SU-DHL-6 (cell line): ENCODE results near the gene DAPP1.

Experiments used
- EZH2phosphoT487 ChIP-seq: fragments of 200-600 bp; sonication (generic), shearing (Covaris generic); conservative IDR thresholded peaks from 2 replicates; pipeline ENCODE4 v1.6.1; 2018; ENCODE audit warnings: mild to moderate bottlenecking, antibody characterized with exemption, low read length, moderate library complexity, mixed read lengths
- TF ChIP-seq, protein P1 (sequence below): fragments of 200-600 bp; sonication (generic); IDR thresholded peaks from one replicate; pipeline ENCODE4 v1.5.1; 2017; ENCODE audit warnings: antibody characterized with exemption, mild to moderate bottlenecking, low read length, moderate library complexity; ENCODE audit not compliant: insufficient read depth, poor library complexity, severe bottlenecking

DNA sequence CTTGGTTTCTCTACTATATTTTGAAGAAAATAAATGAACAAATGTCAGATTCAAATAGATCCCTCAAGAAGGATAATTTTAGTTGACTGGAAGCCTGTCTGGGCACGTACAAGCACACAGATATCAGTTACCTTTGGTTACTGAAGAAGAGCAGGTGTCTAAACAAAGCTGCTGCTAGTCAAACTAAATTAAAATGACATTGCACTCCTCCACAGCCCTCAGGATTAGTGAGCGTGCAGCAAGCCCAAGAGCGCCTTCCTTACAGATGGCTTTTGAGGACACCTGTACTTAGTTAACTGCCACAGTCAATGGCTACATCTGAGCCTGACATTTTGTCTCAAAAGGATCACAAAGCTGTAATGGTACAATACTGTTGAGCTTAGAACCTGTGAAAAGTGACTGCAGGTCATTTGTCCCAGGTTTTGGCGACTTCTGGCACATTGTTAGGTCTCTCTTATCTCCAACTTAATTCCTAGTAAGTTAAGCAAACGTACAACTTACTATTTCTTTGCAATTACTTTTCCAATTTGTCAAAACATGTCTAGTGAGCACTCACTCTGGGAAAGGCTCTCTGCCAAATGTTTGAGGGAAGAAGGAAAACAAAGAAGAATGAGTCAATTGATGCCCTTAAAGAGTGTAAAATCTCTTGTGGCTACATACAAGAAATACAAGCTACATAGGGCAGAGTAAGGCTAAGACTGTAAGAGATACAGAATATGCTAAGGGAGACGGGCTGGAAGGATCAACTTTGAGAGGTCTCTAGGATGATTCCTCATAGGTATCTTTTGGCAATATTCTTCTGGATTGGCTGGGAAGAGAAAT is 25.6 kb upstream of the DAPP1 start:
- TF ChIP-seq, protein P1, sequence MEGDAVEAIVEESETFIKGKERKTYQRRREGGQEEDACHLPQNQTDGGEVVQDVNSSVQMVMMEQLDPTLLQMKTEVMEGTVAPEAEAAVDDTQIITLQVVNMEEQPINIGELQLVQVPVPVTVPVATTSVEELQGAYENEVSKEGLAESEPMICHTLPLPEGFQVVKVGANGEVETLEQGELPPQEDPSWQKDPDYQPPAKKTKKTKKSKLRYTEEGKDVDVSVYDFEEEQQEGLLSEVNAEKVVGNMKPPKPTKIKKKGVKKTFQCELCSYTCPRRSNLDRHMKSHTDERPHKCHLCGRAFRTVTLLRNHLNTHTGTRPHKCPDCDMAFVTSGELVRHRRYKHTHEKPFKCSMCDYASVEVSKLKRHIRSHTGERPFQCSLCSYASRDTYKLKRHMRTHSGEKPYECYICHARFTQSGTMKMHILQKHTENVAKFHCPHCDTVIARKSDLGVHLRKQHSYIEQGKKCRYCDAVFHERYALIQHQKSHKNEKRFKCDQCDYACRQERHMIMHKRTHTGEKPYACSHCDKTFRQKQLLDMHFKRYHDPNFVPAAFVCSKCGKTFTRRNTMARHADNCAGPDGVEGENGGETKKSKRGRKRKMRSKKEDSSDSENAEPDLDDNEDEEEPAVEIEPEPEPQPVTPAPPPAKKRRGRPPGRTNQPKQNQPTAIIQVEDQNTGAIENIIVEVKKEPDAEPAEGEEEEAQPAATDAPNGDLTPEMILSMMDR = no peak
- no peak for TF ChIP-seq EZH2phosphoT487
